ENCODE data around the gene TRPM4.
"Not testable (repeated sequence)": the region's sequence is repeated elsewhere in the genome, so short reads cannot be mapped to it uniquely, and the experiment has no call there.

TRPM4 gene

DNA sequence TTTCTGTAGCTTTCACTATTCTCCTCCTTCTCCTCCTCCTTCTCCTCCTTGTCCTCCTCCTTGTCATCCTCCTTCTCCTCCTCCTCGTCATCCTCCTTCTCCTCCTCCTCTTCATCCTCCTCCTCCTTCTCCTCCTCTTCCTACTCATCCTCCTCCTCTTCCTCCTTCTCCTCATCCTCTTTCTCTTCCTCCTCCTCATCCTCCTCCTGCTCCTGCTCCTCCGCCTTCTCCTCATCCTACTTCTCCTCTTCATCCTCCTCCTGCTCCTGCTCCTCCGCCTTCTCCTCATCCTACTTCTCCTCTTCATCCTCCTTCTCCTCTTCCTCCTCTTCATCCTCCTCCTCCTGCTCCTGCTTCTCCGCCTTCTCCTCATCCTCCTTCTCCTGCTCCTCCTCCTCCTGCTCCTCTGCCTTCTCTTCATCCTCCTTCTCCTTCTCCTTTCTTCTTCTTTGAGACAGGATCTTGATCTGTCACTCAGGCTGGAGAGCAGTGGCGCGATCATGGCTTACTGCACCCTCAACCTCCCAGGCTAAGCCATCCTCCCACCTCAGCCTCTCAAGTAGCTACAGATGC, 36.3 kb downstream of the TRPM4 start:
- DNase-seq: no peak

DNA sequence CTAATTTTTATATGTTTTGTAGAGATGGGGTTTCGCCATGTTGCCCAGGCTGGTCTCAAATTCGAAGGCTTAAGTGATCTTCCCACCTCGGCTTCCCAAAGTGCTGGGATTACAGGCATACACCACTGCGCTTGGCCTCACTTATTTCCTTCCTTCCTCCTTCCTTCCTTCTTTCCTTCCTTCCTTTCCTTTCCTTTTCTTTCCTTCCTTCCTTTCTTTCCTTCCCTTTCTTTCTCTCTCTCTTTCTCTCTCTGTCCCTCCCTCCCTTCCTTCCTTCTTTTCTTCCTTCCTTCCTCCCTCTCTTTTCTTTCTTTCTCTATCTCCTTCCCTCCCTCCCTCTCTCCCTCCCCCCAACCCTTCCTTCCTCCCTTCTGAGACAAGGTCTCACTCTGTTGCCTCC, 36.8 kb downstream of the TRPM4 start:
- DNase-seq: no peak

GRCh38 chr19:49196527-49197240, 39.1 kb downstream of the TRPM4 start:
- DNase-seq: no peak

DNA sequence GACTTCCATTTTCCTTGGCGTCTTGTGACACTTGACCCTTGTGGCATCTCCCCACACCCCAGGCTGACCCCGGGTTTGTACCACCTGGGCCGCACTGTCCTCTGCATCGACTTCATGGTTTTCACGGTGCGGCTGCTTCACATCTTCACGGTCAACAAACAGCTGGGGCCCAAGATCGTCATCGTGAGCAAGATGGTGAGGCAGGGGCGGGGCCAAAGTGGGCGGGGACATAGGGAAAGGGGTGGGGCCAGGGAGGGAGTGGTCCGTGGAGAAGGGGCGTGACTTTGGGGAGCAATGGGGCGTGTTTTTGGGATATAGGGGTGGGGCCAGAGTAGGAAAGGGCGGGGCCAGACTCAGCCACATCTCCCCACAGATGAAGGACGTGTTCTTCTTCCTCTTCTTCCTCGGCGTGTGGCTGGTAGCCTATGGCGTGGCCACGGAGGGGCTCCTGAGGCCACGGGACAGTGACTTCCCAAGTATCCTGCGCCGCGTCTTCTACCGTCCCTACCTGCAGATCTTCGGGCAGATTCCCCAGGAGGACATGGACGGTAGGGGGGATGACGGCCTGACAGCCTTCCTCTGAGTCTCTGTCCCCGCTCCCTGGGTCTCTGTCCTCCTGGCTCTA, 42.8 kb downstream of the TRPM4 start:
- no peak for DNase-seq

GRCh38 chr19:49201042-49201441, 43.5 kb downstream of the TRPM4 start:
- DNase-seq: no peak

- DNase-seq: no peak
These were observed 47.5 kb downstream of the TRPM4 start for GRCh38 chr19:49205114-49205513.

GRCh38 chr19:49209502-49209901, 51.9 kb downstream of the TRPM4 start:
- not testable (repeated sequence) for DNase-seq

GRCh38 chr19:49210108-49210900, 52.7 kb downstream of the TRPM4 start:
- DNase-seq: no peak

DNA sequence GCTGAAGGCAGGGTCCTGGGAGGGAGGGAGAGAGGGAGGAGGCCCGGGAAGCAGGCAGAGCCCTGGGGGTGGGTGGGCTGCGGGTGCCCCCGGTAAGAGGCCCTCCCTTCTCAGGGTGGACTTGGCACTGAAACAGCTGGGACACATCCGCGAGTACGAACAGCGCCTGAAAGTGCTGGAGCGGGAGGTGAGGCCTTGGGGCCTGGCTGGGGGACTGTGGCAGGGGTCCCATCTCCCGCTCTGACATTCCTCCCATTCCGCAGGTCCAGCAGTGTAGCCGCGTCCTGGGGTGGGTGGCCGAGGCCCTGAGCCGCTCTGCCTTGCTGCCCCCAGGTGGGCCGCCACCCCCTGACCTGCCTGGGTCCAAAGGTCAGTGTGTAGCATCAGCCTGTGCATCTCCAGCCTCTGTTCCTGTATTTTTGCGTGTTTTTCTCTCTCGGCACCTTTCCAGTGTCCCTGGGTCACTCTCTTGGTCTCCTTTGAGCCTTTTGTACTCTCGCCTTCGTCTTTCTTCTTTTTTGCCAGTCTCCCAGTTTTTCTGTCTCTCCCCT, 53.4 kb downstream of the TRPM4 start:
- DNase-seq: no peak

GRCh38 chr19:49212016-49212701, 54.6 kb downstream of the TRPM4 start:
- no peak for DNase-seq

- DNase-seq: no peak
These were observed 56.2 kb downstream of the TRPM4 start for GRCh38 chr19:49213791-49214190.

GRCh38 chr19:49214701-49215100, 57.1 kb downstream of the TRPM4 start:
- no peak for DNase-seq

DNA sequence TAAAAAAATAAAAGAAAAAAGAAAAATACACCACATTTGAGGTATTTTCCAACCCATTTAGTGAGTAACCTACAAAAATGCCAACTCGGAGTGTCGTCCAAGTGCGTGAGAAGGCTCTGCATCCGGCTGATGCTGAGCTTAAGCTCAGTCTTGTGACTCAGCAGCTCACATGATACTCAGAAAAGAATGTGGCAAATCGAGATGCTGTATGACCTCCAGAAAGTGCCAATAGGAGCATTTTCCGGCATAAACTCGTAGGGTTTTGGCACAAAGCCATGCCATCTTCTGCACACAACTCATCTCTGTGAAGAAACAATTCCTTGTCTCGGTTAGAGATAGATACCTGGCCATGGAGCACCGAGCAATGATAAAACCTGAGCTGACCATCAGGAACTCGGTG, 58.5 kb downstream of the TRPM4 start:
- no peak for DNase-seq

GRCh38 chr19:49217382-49217781, 59.8 kb downstream of the TRPM4 start:
- no peak for DNase-seq

DNA sequence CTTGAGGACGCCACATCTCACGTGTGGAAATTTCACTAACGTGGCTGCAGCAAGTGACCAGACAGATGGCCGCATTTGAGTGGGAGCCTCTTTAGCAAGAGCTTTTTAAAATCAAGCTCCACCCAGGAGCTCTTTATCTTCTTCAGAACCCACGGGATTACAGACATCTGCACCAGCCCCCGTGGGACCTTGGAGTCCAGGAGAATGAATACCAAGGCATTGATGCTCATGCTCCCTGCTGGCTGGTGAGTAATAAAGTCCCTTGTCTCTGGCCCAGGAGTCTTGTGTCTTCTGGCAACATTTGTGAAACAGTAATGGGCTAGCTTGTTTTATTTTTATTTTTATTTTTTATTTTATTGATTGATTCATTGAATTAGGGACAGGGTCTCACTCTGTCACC, 64.4 kb downstream of the TRPM4 start:
- no peak for DNase-seq

DNA sequence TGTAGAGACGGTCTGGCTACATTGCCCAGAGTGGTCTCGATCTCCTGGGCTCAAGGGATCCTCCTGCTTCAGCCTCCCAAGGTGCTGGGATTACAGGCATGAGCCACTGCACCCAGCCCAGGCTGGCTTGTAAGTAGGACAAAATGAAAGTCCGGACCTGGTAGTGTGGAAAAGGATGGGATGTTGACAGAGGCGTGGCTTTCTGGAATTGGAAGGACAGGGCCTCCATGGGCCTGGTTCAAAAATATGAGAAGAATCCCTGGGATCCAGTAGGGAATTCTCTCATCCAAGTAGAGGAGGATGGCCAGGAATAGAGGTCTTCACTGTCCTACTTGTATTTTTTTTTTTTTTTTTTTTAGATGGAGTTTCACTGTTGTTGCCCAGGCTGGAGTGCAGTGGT, 64.9 kb downstream of the TRPM4 start:
- DNase-seq: no peak

- no peak for DNase-seq
These were observed 65.9 kb downstream of the TRPM4 start for GRCh38 chr19:49223472-49223871.

- not testable (repeated sequence) for DNase-seq
These were observed 66.8 kb downstream of the TRPM4 start for GRCh38 chr19:49224441-49224840.

GRCh38 chr19:49224879-49225278, 67.3 kb downstream of the TRPM4 start:
- peak; percentile 69 for DNase-seq

- no peak for DNase-seq
These were observed 71.8 kb downstream of the TRPM4 start for GRCh38 chr19:49229416-49229815.

- DNase-seq: no peak
These were observed 73.8 kb downstream of the TRPM4 start for GRCh38 chr19:49231389-49231788.

- DNase-seq: no peak
These were observed 74.2 kb downstream of the TRPM4 start for GRCh38 chr19:49231804-49232203.

GRCh38 chr19:49233163-49233562, 75.6 kb downstream of the TRPM4 start:
- no peak for DNase-seq

Measured in NCI-H748 treated with DMSO at 0.1 percent for 48 hours (cell line).